Measurements from ENCODE around the gene SPINDOC. TPM values are rescaled to one million over a fixed set of nuclear protein-coding genes. Genes with fewer than 3 reads are reported as not detected.

The SPINDOC gene
- total RNA-seq, 4 donors from 2014 or later = 1.5 to 9.8 (median 5.2) TPM

GRCh38 chr11:63826471-63827190 lies 13.4 kb downstream of the SPINDOC start:
- Histone ChIP-seq H3K36me3 (peaks cover 0 to 19% (median 6%) of the 10 kb centered on the region in 4 donors), H3K4me3 (no peak overlapping the region), H3K27ac (no peak overlapping the region), H3K9me3 (no peaks in the 10 kb centered on the region), H3K27me3 (no peaks in the 10 kb centered on the region), H3K4me1 (no peaks in the 10 kb centered on the region)
- 89% methylated on average over 17 of the region's 17 CpGs; no CpG with 5 or more reads in 1 of the 2 donors for WGBS, 2 donors (ENCODE audit: low coverage in 1 of 2)
- TF ChIP-seq POLR2AphosphoS5 (IDR thresholded peaks at IDR 0.05) (no peak), POLR2A (IDR thresholded peaks at IDR 0.05) (no peak), CTCF (IDR thresholded peaks at IDR 0.05) (no peak), EP300 (IDR thresholded peaks at IDR 0.05; ENCODE audit: low read depth) (no peak)
- intact Hi-C loops (cut with DNase I; ENCODE audit: low total_unique reads) (no loop called here), in situ Hi-C loops (cut with MboI; ENCODE audit: low pct_ligation_motif_present in 1 of 4, low pct_unique_long_range_greater_than_20kb in 1 of 4, low sequenced_read_pairs in 3 of 4) (loop anchor here in 1 of 4 donors (25.0 kb wide), 1 partner anchor 336 kb away; the partner anchor contains the start of gene MACROD1)
- DNase-seq = no peak

GRCh38 chr11:63829823-63830489 lies 16.7 kb downstream of the SPINDOC start:
- H3K27me3 ChIP-seq = no peaks in the 10 kb centered on the region
- DNase-seq = no peak
- H3K4me3 ChIP-seq = no peak overlapping the region
- in situ Hi-C loops (cut with MboI; ENCODE audit: low pct_ligation_motif_present in 1 of 4, low pct_unique_long_range_greater_than_20kb in 1 of 4, low sequenced_read_pairs in 3 of 4) (loop anchor here in 3 of 4 donors (5.0 to 25.0 kb wide), 5 partner anchors 75 to 332 kb away; partner anchors contain the start of gene MACROD1 (in 1 of the 3)), intact Hi-C loops (cut with DNase I; ENCODE audit: low total_unique reads) (no loop called here)
- 91% methylated on average over 8 of the region's 8 CpGs; no CpG with 5 or more reads in 1 of the 2 donors for WGBS, 2 donors (ENCODE audit: low coverage in 1 of 2)
- no peaks in the 10 kb centered on the region for H3K4me1 ChIP-seq
- no peak overlapping the region for H3K27ac ChIP-seq
- H3K9me3 ChIP-seq = no peaks in the 10 kb centered on the region
- H3K36me3 ChIP-seq = no peaks in the 10 kb centered on the region
- peak in 1 of 5 experiments; percentile 11 for TF ChIP-seq CTCF (IDR thresholded peaks at IDR 0.05)
- no peak for TF ChIP-seq EP300 (IDR thresholded peaks at IDR 0.05; ENCODE audit: low read depth)

GRCh38 chr11:63831326-63831725 lies 18.1 kb downstream of the SPINDOC start:
- no peaks in the 10 kb centered on the region for H3K27me3 ChIP-seq
- H3K4me3 ChIP-seq = no peak overlapping the region
- no peak for TF ChIP-seq EP300 (IDR thresholded peaks at IDR 0.05; ENCODE audit: low read depth)
- no peak for TF ChIP-seq POLR2AphosphoS5 (IDR thresholded peaks at IDR 0.05)
- no peak for TF ChIP-seq POLR2A (IDR thresholded peaks at IDR 0.05)
- TF ChIP-seq CTCF (IDR thresholded peaks at IDR 0.05) = no peak
- H3K9me3 ChIP-seq = no peaks in the 10 kb centered on the region
- H3K36me3 ChIP-seq = no peaks in the 10 kb centered on the region
- DNase-seq = no peak
- no peak overlapping the region for H3K27ac ChIP-seq
- intact Hi-C loops (cut with DNase I; ENCODE audit: low total_unique reads) = no loop called here
- in situ Hi-C loops (cut with MboI; ENCODE audit: low pct_ligation_motif_present in 1 of 4, low pct_unique_long_range_greater_than_20kb in 1 of 4, low sequenced_read_pairs in 3 of 4) = loop anchor here in 3 of 4 donors (5.0 to 25.0 kb wide), 5 partner anchors 73 to 331 kb away; partner anchors contain the start of gene MACROD1 (in 1 of the 3)
- WGBS, 2 donors (ENCODE audit: low coverage in 1 of 2) = 82 to 87% methylated on average over 5 to 7 of the region's 7 CpGs
- H3K4me1 ChIP-seq = no peaks in the 10 kb centered on the region

- in situ Hi-C loops (cut with MboI; ENCODE audit: low pct_ligation_motif_present in 1 of 4, low pct_unique_long_range_greater_than_20kb in 1 of 4, low sequenced_read_pairs in 3 of 4) = loop anchor here in 3 of 4 donors (5.0 to 25.0 kb wide), 5 partner anchors 72 to 330 kb away; partner anchors contain the start of gene MACROD1 (in 1 of the 3)
- no peaks in the 10 kb centered on the region for H3K9me3 ChIP-seq
Observed at GRCh38 chr11:63832336-63832735, 19.1 kb downstream of the SPINDOC start.

More at GRCh38 chr11:63832336-63832735, 19.1 kb downstream of the SPINDOC start:
- no peak overlapping the region for H3K27ac ChIP-seq
- intact Hi-C loops (cut with DNase I; ENCODE audit: low total_unique reads) = no loop called here
- DNase-seq = no peak
- peaks cover under 1 to 6% (median under 1%) of the 10 kb centered on the region in 4 donors for H3K4me1 ChIP-seq
- TF ChIP-seq POLR2AphosphoS5 (IDR thresholded peaks at IDR 0.05) = no peak
- H3K27me3 ChIP-seq = no peaks in the 10 kb centered on the region
- H3K36me3 ChIP-seq = no peaks in the 10 kb centered on the region
- no peak overlapping the region for H3K4me3 ChIP-seq
- WGBS, 2 donors (ENCODE audit: low coverage in 1 of 2) = 70% methylated on average over 2 of the region's 2 CpGs; no CpG with 5 or more reads in 1 of the 2 donors
